Measurements from ENCODE around the gene CNPY4. TPM values are rescaled to one million over a fixed set of nuclear protein-coding genes. Genes with fewer than 3 reads are reported as not detected.
"Not testable (repeated sequence)": the region's sequence is repeated elsewhere in the genome, so short reads cannot be mapped to it uniquely, and the experiment has no call there.

The CNPY4 gene
- polyA plus RNA-seq, 4 donors: 33.9 to 51.6 (median 46.0) TPM

DNA sequence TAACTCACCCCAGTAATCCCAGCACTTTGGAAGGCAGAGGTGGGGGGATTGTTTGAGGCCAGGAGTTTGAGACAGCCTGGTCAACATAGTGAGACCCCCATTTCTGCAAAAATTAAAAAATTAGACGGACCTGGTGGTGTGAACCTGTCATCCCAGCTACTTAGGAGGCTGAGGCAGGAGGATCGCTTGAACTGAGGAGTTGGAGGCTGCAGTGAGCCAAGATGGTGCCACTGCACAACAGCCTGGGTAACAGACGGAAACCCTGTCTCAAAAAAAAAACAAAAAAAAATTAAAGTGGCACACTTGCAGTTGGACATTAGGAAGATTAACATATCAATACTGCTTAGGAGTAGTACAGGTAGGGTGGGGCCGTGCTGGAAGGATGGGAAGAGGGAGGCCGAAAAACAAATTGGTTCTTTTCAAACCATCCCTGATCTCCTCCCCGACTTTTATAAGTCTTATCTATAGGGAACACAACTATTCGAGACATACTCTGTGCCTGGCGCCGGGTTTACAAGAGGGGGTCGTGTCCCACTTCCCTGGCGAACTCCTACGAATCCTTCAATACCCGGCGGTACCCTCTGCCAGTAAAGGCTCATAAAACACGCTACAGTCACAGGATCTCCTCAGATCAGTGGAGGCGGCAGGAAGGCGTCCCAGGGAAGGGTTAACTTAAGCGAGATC is 904 bp upstream of the CNPY4 start:
- DNase-seq (ENCODE audit: low read depth in 4 of 4, low spot score in 2 of 4): no peak

DNA sequence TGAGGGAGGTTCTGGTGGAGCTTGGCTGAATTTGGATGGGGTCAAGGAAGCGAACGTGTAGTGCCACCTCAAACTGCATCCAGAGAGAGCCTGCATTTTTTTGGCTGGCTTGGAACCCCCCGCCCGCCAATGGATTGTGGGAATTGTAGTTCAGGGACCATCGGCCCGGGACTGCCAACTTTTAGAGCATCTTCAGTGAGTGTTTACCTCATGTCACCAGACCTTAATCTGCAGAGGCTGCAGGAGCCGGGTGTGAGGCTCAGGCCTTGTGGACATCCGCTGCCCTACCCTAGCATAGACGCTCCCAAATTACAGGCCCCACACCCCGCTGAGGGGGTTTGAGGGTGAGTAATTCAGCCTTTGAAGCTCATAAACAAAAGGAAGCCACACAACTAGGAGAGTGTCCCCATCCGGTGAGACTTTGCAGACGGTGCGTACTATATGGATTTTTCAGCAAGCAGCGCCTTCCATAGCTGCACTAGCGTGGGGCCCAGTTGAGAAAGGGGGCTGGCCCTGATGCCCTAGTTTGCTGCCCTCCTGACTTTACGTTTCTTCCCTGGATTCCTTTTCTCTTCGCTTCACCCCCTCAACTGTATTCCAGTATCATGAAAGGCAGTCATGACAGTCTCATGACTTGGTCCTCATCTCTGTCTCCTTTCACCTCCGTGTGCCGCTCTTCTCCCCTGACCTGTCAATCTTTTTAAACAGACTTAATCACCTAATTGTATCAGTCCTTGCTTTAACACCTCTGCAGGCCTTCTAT is 717 bp downstream of the CNPY4 start:
- DNase-seq (ENCODE audit: low read depth in 4 of 4, low spot score in 2 of 4): peak in 1 of 4 donors; percentile 55

DNA sequence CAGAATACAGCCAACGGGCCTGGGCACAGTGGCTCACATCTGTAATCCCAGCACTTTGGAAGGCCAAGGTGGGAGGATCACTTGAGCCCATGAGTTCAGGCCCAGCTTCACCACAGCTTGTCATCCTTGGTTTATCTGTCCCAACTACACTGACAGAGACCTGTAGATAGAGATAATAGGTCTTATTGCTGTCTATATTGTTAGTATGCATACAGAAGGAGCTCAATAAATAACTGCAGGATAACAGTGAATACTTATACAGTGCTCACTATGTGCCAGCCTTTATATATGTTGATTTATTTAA is 1.3 kb downstream of the CNPY4 start:
- no peak for DNase-seq (ENCODE audit: low read depth in 4 of 4, low spot score in 2 of 4)

DNA sequence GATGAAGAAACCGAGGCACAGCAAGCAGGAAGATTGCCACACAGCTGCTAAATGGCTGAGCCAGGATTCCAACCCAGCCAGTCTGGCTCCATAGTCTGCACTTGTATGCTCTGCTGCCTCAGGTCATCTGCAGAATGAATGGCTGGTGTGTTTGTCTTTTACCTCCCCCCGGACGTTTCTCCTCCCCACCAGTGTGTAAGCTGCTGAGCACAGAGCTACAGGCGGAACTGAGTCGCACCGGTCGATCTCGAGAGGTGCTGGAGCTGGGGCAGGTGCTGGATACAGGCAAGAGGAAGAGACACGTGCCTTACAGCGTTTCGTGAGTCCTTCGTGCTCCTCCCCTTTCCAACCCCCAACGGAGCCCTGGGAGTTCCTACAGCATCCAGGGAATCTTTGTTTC is 2.6 kb downstream of the CNPY4 start:
- DNase-seq (ENCODE audit: low read depth in 4 of 4, low spot score in 2 of 4): no peak

DNA sequence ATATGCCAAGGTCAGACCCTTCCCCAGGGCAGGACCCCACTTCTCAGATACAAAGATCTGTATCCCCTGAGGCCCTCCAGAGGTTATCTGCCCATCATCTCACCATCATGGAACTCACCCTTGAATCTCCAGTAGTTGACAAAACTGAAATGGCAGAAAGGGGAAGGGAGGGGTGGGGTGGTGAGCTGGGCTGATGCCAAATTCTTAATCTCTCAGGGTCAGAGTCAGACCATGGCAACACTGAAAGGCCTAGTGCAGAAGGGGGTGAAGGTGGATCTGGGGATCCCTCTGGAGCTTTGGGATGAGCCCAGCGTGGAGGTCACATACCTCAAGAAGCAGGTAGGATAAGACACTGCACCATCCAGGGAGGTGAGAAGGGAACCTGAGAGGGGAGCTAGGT is 3.1 kb downstream of the CNPY4 start:
- DNase-seq (ENCODE audit: low read depth in 4 of 4, low spot score in 2 of 4): no peak

DNA sequence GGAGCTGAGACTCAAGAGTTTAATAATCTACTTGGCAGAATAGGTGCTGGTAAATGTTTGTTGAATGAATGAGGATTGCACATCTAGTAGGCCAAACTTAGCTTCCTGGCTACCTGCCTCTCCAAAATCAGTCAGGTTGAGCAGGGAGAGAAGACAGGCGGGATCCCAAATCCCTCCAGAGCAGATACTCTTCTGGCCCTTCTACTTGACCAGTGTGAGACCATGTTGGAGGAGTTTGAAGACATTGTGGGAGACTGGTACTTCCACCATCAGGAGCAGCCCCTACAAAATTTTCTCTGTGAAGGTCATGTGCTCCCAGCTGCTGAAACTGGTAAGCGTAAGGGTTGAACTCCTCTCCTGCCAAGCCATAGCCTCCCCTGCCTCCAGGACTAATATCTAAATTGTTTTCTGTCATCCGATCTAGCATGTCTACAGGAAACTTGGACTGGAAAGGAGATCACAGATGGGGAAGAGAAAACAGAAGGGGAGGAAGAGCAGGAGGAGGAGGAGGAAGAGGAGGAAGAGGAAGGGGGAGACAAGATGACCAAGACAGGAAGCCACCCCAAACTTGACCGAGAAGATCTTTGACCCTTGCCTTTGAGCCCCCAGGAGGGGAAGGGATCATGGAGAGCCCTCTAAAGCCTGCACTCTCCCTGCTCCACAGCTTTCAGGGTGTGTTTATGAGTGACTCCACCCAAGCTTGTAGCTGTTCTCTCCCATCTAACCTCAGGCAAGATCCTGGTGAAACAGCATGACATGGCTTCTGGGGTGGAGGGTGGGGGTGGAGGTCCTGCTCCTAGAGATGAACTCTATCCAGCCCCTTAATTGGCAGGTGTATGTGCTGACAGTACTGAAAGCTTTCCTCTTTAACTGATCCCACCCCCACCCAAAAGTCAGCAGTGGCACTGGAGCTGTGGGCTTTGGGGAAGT is 5.1 kb downstream of the CNPY4 start:
- no peak for DNase-seq (ENCODE audit: low read depth in 4 of 4, low spot score in 2 of 4)

DNA sequence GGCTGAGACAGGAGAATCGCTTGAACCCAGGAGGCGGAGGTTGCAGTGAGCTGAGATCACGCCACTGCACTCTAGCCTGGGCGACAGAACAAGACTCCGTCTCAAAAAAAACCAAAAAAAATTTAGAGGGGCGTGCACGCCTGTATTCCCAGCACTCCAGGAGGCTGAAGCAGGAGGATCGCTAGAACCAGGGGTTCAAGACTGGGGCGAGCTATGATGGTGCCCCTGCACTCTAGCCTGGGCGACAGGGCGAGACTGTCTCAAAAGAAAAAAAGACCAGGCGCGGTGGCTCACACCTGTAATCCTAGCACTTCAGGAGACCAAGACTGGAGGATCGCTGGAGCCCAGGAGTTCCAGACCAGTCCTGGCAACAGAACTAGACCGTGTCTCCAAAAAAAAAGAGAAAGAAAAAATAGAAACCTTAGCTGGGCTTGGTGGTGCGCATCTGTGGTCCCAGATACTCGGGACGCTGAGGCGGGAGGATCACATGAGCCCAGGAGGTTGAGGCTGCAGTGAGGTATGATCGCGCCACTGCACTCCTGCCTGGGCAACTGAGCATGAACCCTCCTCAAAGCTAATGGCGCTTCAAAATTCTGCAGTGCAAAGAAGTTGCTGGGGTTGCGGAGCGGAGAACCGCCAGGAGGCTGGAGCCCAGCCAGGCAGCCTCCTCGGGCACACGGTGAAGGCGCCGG is 7.0 kb downstream of the CNPY4 start:
- DNase-seq (ENCODE audit: low read depth in 4 of 4, low spot score in 2 of 4): no peak

DNA sequence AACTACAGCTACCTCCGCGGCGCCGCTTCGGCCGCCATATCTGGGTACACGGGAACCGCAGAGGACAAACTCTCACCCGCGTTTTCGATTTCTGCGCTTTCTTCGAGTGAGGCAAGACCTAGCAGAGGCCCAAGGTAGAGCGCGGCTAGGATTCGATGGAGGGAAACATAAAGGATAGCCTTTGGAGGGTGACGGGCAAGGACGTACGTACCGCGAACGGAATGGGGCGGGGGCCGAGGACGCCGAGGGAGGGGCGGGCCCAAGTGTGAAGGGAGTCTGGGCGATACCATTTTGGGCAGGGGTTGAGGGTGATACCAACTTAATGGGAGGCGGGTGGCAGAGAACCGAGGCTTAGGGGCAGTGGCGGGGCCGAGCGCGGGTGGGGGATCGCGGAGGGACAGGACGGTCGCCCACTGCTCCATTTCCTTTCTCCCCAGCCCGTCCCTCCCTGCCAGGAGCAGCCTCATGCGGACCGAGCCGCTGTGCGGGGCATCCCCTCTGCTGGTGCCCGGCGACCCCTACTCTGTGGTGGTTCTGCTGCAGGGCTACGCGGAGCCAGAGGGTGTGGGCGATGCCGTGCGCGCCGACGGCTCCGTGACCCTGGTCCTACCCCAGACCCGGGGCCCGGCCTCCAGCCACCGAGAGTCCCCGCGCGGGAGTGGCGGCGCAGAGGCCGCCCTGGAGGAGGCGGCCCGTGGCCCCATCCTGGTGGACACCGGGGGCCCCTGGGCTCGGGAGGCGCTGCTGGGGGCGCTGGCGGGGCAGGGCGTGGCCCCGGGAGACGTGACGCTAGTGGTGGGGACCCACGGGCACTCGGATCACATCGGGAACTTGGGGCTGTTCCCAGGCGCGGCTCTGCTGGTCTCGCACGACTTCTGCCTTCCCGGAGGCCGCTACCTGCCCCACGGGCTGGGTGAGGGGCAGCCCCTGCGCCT is 7.8 kb downstream of the CNPY4 start, which contains the start of gene MBLAC1:
TSS of gene MBLAC1 (plus strand) at position 37 of the 935 bp plus-strand sequence. CDS start at position 466, 429 bp downstream.
- DNase-seq (ENCODE audit: low read depth in 4 of 4, low spot score in 2 of 4): peak; percentile 90 to 92 (median 92)

DNA sequence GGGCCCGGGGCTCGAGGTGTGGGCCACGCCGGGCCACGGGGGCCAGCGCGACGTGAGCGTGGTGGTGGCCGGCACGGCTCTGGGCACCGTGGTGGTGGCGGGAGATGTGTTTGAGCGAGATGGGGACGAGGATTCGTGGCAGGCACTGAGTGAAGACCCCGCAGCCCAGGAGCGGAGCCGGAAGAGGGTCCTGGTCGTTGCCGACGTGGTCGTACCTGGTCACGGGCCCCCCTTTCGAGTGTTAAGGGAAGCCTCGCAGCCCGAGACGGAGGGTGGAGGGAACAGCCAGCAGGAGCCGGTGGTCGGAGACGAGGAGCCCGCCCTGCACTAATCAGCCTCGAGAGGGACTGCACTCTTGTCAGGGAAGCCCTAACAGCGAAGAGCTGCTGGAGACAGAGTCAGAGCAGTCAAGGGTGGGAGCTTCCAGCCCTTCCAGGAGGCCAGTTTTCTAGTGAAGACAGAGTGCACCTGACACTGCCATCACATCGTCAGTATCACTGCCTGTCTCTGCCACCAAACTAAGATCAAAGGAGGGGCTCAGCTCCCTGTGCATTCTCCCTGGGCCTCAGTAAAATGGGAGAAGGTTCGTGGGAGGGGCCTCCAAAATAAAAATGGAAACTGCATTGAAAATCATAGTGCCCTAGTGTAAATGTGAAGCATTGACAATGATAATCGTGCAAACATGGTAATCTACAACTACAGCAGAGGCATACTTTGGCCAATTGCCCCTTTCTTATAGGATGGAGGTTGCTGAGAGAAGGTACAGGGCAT is 8.6 kb downstream of the CNPY4 start:
- DNase-seq (ENCODE audit: low read depth in 4 of 4, low spot score in 2 of 4): no peak

DNA sequence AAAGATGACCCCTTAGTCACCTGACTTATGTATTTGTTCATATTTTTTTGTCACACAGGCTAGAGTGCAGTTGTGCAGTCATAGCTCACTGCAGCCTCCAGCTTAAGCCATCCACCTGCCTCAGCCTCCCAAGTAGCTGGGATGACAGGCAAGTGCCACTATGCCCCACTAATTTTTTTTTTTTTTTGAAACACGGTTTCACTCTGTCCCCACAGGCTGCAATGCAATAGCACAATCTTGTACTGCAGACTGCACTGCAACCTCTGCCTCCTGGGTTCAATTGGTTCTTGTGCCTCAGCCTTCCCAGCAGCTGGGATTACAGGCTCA is 9.2 kb downstream of the CNPY4 start:
- DNase-seq (ENCODE audit: low read depth in 4 of 4, low spot score in 2 of 4): no peak

DNA sequence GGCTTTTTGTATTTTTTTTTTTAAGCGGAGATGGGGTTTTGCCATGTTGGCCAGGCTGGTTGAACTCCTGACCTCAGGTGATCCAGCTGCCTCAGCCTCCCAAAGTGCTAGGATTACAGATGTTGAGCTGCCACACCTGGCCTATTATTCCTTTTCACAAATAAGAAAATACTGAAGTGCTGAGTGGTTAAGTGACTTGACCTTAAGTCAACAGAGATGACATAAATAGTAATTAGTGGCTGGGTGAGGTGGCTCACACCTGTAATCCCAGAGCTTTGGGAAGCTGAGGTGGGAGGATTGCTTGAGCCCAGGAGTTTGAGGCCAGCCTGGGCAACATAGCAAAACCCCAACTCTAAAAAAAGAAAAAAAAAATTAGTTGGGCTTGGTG is 10.8 kb downstream of the CNPY4 start:
- DNase-seq (ENCODE audit: low read depth in 4 of 4, low spot score in 2 of 4): not testable (repeated sequence)

DNA sequence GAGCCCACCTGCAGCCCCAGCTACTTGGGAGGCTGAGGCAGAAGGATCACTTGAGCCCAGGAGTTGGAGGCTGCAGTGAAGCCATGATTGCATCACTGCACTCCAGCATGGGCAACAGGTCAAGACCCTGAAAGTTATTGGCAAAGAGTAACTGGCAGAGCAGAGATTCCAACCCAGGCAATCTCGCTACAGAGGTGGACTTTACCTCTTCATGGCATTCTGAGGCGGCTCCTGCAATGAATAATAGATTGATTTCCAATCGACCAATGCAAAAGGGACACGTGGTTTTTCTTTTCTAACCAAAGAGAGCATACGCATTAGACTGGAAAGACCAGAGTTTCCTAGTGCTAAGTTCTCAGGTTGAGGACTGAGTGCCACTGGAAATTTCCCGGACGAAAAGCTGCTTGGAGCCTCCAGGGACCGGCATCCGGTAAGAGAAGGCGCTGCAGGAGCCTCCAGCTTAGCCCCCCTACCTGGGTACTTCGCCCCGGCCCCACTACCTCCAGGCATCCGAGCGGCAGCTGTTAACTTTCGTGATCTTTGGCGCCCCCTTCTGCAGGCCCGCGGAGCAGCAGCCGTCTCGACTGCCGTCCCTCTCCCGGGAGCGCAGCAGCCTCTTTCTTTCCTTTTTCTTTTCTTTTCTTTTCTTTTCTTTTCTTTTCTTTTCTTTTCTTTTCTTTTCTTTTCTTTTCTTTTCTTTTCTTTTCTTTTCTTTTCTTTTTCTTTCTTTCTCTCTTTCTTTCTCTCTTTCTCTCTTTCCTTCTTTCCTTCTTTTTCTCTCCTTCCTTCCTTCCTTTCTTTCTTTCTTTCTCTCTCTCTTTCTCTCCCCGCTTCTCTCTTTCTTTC is 11.4 kb downstream of the CNPY4 start:
- DNase-seq (ENCODE audit: low read depth in 4 of 4, low spot score in 2 of 4): peak in 1 of 4 donors; percentile 71

DNA sequence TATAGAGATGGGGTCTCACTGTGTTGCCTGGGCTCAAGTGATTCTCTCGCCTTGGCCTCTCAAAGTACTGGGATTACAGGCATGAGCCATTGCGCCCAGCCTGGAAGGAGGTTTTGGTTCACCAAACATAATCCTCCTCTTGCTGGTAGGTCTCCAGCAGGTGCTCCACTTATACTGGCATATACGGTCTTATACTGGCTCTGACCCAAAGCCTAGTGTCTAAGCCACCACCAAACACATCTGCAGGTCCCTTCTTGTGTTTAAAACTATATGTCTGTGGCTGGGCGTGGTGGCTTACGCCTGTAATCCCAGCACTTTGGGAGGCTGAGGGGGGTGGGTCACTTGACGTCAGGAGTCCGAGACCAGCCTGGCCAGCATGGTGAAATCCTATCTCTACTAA is 12.7 kb downstream of the CNPY4 start:
- no peak for DNase-seq (ENCODE audit: low read depth in 4 of 4, low spot score in 2 of 4)

DNA sequence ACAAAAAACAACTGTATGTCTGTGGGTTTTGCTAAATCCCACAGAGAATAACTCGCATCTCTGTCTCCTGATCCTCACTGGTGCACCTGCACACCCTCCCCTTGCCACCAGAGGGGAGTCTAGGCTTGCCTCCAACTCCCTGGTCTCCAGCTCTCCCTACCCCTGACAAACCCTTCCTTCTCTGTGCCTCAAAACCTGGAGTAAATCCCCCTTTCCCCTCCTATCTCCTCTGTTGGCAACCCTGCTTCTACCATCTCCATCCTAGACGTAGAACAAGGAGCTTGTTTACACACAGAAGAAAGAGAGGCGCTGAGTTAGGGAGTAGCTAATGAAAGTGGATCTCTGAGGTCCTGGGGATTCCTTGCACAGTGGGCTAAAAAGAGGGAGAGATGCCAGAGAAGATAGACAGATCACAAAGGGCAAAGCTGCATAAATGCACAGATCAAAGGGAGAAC is 13.3 kb downstream of the CNPY4 start:
- no peak for DNase-seq (ENCODE audit: low read depth in 4 of 4, low spot score in 2 of 4)

DNA sequence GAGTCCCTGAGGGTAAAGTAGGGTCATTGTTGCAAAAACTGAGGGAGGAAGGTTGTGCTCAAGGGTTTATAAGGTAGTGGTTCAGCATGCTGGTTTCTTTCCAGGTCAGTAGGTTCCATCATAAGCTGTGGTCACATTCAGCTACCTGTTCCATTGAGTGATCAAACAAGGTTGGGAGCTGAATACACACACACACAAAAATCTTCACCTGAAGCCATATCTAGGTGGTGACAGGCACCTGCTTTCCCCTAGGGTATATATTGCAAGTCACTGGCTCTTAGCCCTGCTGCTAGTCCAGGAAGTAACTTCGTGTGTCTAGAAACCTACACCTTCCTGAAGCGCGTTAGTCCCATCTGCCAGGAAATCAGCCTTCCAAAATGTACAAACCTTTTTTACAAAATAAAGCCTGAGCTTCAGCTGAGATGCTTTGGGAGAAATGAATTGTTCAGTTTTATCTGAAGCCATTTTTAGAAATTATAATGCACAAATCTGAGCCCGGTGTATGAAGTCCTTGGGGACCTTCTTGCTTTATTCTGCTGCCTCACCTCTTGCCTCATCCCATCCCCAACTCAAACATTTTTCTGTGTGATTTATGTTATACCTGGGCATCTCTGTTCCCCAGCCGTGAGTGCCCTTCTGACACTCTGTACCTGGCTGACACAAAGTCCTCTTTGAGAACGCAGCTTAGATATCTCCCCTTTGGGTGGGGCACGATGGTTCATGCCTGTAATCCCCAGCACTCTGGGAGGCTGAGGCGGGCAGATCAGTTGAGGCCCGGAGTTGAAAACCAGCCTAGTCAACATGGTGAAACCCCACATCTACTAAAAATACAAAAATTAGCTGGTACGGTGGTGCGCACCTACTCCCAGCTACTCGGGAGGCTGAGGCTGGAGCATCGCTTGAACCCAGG is 18.7 kb downstream of the CNPY4 start:
- DNase-seq (ENCODE audit: low read depth in 4 of 4, low spot score in 2 of 4): no peak

DNA sequence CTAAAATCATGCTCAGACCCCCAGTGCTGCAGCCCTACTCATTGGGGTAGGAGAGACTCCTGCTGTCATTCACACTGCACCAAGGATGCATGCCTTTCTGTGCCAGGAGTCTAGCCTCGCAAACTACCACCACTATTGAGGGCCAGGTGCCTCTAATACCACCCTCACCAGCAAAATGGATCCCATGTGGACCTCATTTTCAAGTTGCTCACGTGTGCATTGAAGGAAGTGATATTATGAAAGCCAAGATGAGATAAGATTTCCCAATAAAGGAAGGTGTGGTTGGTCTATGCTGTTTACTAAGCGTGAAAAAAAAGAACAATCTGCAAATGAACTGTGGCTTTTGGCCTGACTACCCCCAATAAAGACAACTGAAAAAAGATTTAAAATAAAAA is 22.1 kb downstream of the CNPY4 start:
- no peak for DNase-seq (ENCODE audit: low read depth in 4 of 4, low spot score in 2 of 4)

DNA sequence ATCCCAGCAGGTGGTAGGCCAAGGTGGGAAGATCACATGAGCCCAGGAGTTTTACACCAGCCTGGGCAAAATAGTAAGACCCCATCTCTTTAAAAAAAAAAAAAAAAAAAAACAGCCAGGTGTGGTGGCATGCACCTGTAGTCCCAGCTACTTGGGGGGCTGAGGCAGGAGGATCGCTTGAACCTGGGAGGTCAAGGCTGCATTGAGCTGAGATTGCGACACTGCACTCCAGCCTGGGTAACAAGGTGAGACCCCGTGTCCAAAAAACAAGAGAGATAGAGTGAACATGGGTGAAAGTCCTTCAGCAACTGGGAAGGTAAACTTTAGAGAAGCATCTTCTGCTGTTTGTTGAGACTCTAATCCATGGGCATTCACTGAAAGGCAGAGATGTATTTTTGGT is 23.0 kb downstream of the CNPY4 start:
- no peak for DNase-seq (ENCODE audit: low read depth in 4 of 4, low spot score in 2 of 4)

All from left renal cortex interstitium (tissue), 4 donors.